Activated CD8-positive, alpha-beta memory T cell treated with anti-CD3 and anti-CD28 coated beads for 1 hour (primary cell): ENCODE measurements around the gene ATP2B2.
"Not testable (repeated sequence)": the region's sequence is repeated elsewhere in the genome, so short reads cannot be mapped to it uniquely, and the experiment has no call there.

Experiments used
- DNase-seq, 2 donors: peaks; one replicate each; pipeline ENCODE4 v3.0.0-alpha.2; 2020; ENCODE audit warnings: low read depth in 1 of 2; ENCODE audit errors: extremely low read depth in 1 of 2

ATP2B2 gene

GRCh38 chr3:10505050-10505790, at the start of gene ATP2B2:
ATP2B2 (minus strand) TSS chr3:10505586; CDS start chr3:10449543, 56,043 bp downstream.
- no peak for DNase-seq

DNA sequence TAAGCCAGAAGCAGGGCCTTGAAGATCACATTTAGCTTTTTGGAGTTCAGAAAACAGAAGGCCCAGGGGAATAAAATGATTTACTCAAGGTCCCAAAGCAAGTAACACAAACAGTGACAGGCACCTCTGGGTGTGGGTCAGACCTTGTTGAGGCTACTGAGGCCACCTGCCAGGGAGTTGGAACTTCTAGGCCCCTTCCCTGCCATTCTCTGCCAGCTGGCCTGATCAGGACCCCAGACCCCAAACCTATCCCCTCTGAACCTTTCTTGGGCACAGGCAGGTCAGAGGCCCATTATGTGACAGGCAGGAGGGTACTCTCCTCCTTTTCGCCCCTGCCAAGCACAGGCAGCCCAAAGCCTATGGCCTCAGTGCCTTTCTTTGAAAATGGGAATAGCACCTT, 49.4 kb upstream of the ATP2B2 start:
- DNase-seq, result no peak

DNA sequence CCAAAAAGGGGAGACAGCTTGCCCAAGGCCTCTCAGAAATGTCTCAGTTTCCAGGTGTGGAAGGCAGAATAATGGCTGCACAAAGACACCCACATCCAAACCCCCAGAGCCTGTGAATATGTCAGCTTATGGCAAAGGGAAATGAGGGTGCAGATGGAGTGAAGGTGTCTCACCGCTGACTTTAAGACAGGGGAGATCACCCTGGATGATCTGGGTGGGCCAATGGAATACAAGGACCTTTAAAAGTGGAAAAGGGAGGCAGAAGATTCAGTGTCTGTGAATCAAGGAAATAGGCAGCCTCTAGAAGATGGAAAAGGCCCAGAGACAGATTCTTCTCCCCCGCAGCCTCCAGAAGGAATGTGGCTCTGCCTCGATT, 48.8 kb upstream of the ATP2B2 start:
- no peak for DNase-seq

DNA sequence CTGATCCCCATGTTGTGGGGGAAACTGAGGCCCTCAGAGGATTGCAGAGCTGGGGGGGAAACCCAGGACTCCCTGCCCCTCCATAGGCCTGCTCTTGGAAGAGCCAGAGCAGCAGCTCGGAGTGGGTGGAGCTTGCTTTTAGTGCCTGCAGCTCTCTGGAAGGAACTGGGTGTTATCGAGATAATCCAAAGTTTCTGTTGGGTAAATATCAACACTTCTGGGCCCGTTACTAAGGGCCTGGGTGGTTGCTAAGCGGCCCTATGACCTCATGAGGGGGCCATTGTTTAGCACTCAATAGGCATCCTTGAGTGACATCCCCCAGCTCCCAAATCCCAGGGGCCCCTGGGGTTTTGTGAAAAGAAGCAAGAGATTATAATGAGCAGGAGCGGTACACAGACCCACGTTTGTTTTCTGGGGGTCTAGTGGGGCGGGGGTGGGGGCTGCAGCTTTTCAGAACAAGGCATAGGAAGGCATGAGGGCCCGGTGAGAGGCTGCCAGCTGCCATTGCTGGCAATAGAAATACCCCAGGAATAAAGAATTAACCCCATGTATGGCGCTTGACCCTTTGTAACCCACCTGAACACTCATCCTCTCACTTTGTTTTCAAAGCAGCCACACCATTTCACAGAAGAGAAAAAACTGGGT, 48.3 kb upstream of the ATP2B2 start:
- no peak for DNase-seq

DNA sequence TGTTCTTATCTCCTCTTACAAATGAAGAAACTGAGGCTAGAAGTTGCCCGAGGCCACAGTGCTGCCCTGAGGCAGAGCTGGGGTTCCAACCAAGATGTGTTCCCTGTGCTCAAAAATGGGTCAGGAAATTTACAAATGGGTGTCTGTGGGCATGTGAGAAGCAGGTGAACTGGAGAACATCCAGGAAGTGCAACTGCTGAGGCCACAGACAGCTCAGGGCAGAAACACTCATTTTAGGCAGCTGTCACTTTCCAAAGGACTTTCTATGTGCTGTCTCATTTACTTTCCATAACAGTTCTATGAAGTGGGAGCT, 47.2 kb upstream of the ATP2B2 start:
- no peak for DNase-seq

- DNase-seq, result peak; percentile 33 to 68
Measured at GRCh38 chr3:10551821-10552630, 46.6 kb upstream of the ATP2B2 start.

DNA sequence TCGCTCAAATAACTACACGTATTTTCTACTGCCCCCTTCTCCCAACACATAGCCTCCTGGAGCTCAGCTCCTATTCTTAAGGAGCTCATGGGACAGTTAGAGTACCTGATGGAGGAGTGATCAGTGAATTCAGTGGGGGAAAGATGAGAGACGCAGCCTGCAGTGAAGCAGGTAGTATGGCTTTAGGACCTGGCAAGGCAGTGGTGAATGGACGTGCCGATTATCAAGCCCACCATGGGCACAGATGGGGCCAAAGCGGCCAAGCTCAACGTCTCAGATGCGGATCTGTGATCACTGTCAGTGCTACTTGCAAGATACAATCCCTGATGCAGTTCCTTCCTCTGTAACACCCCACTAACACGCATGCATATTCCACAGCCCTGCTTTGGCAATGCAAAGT, 45.8 kb upstream of the ATP2B2 start:
- no peak for DNase-seq

GRCh38 chr3:10550705-10551104, 45.3 kb upstream of the ATP2B2 start:
- no peak for DNase-seq

- DNase-seq, result no peak
Measured at GRCh38 chr3:10549617-10550230, 44.3 kb upstream of the ATP2B2 start.

GRCh38 chr3:10548992-10549391, 43.6 kb upstream of the ATP2B2 start:
- DNase-seq, result no peak

DNA sequence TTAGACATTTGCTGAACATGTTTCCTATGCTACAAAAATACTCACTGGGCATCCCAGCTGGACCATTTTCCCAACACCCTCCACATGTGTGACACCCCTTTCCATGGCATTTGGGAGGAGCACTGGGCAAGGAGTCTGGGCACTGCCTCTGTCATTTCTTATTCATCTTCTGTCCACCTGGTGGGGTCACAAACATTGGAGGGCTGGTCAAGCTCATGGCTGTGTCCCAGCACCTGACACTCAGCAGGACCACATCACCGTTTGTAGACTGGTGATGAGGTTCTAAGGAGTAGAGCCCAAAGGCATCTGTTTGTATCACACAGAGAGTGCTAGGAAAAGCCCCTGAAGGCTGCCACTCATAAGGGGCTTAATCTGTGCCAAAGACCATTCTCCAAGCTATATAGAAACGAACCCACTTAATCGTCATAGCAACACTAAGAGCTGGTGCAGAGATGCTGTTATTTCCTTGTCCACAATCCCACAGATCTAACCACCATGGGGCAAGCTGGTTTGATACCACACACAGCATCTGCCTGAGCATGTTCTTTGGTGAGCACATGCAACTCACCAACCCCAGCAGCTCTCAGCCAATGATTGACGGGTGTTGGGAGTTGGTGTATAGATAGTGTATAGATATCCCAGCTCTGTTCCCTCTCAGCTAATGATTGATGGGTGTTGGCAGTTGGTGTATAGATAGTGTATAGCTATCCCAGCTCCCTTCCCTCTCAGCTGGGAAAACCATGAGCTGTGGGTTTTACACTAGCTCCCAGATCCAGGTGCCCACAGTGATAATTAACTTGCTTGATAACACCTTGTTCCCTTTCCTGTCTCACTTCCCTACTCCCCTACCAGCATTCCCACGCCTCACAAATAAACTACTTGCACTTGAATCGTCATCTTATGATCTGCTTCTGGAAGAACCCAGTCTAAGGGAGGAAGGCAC, 42.7 kb upstream of the ATP2B2 start:
- DNase-seq, result no peak

- DNase-seq, result no peak
Measured at GRCh38 chr3:10547413-10547812, 42.0 kb upstream of the ATP2B2 start.

- no peak for DNase-seq
Measured at GRCh38 chr3:10546820-10547263, 41.5 kb upstream of the ATP2B2 start.

DNA sequence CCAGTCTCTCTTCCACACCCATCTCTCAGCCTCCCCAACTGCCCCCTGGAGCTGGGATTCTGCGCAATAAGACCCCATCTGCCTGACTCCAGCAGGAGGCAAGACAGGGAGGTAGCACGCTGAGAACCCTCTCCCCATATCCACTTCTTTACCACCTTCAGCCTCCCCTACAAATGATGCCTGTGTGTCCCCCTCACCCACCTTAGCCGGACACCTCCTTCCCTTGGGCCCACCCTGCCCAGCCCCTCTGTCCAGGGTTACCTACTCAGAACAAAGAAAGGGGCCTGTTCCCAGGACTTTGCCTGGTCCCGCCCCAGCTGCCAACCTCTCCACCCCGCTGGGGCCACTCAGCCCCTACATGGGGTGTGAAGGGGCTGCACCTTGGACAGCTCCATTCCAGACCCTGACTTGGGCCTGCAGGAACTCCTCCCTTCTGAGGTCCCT, 40.8 kb upstream of the ATP2B2 start:
- no peak for DNase-seq

- DNase-seq, result no peak
Measured at GRCh38 chr3:10542518-10542917, 37.1 kb upstream of the ATP2B2 start.

GRCh38 chr3:10540347-10540746, 35.0 kb upstream of the ATP2B2 start:
- DNase-seq, result not testable (repeated sequence)

DNA sequence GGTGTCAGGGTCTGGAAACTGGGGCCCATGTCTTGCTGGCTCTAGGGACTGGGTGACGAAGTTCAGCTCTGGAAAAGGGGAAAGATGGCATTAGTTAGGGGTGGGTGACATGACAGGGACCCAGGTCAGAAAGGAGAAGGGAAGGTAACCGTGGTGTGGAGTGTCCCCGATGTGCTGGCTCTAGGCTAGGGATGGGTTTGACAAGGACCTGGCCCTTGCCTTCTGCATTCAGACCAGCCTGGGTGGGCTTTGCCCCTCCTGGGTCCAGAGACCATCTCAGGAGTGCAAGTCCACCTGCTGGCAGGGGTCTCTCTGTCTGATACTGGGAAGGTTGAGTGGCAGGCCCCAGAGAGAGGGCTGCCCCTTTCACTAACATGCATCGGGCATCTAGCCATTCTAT, 28.7 kb upstream of the ATP2B2 start:
- no peak for DNase-seq

- no peak for DNase-seq
Measured at GRCh38 chr3:10533737-10534023, 28.3 kb upstream of the ATP2B2 start.

DNA sequence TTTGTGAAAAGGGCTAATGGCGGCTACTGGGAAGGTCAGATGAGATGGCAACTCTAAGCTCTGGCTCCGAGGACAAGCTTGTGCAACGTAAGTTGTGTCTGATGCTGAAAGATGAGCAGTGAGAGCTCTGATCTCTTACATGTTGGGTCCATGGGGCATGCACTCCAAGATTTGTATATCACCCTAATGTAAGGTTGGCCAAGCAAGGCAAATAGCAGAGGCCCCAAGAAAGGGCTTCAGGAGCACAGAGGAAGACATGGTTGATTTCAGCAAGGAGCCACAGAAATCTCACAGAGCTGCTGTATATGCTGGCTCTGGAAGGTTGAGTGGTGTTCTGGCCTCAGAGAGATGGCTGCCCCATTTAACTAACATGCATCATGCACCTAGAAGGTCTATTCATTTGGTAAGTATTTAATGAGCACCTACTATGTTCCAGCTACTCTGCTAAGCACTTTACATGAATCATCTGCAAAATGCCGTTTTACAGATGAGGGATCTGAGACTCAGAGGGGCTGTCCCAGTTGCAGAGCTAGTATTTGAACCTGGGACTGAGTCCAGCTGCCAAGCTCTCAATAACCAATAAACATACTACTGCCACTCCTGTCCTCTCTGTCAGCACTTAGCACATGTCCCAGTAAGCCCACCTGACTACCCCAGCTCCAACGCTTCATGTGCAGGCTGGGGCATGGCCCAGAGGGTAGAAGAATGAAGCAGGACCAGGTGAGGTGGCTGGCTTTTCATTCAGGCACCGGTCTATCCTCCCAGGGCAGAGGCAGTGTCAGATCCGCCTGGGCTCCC, 27.8 kb upstream of the ATP2B2 start:
- no peak for DNase-seq

- no peak for DNase-seq
Measured at GRCh38 chr3:10531031-10531430, 25.6 kb upstream of the ATP2B2 start.
